IMR-90 (cell line): Measurements from ENCODE around the gene CDADC1. TPM values are rescaled to one million over a fixed set of nuclear protein-coding genes. Genes with fewer than 3 reads are reported as not detected.

ENCODE experiments used
- ATAC-seq: fragments of 200-7000 bp; cut with Tn5 transposase; 2 replicates; pipeline ENCODE4 v1.9.1; 2020; ENCODE audit warnings: low read depth, mild to moderate bottlenecking, moderate library complexity
- BruUV-seq: library from RNA; stranded (reverse); fragments of 400-500 nt; replicated peaks from 2 replicates; lab custom pipeline; 2021; lab: Mats Ljungman, UMichigan
- CTCF ChIA-PET: fragments of 300-600 bp; formaldehyde crosslinking; extraction: SDS; loops from one replicate; lab custom pipeline; 2021; ENCODE audit warnings: antibody characterized with exemption; lab: Yijun Ruan, JAX
- POLR2A ChIA-PET: fragments of 300-600 bp; sonication (Branson Sonifier 250); formaldehyde crosslinking; loops from one replicate; lab custom pipeline; 2022; ENCODE audit warnings: antibody characterized with exemption; ENCODE audit not compliant: unreplicated experiment; lab: Charles Lee
- DNase-seq: peaks from one replicate; pipeline ENCODE4 v3.0.0; 2013
- H2AFZ ChIP-seq: replicated peaks from 2 replicates; pipeline ENCODE3; 2013; ENCODE audit warnings: low read length, mild to moderate bottlenecking; ENCODE audit not compliant: poor library complexity
- H2AK5ac ChIP-seq: 2 replicates; pipeline ENCODE4 v1.6.1; 2013; ENCODE audit warnings: low read depth, low read length, inconsistent platforms
- H2AK9ac ChIP-seq: replicated peaks from 2 replicates; pipeline ENCODE3; 2013; ENCODE audit warnings: mild to moderate bottlenecking, low read depth, low read length, moderate library complexity; ENCODE audit not compliant: poor library complexity
- H2BK120ac ChIP-seq: 2 replicates; pipeline ENCODE4 v1.6.1; 2013; ENCODE audit warnings: low read depth, low read length, inconsistent platforms
- H2BK15ac ChIP-seq: 3 replicates; pipeline ENCODE4 v1.6.1; 2013; ENCODE audit warnings: low read depth, low read length, inconsistent platforms
- H2BK20ac ChIP-seq: 2 replicates; pipeline ENCODE4 v1.6.1; 2013; ENCODE audit warnings: low read depth, mild to moderate bottlenecking, inconsistent platforms, low read length, moderate library complexity
- H2BK5ac ChIP-seq: 2 replicates; pipeline ENCODE4 v1.6.1; 2013; ENCODE audit warnings: mild to moderate bottlenecking, low read depth, low read length, inconsistent platforms; ENCODE audit not compliant: poor library complexity, severe bottlenecking
- H3K14ac ChIP-seq: replicated peaks from 2 replicates; pipeline ENCODE4 v1.6.1; 2013; ENCODE audit warnings: low read depth, low read length, inconsistent platforms
- H3K18ac ChIP-seq: 2 replicates; pipeline ENCODE4 v1.6.1; 2013; ENCODE audit warnings: low read depth, low read length, control low read depth
- H3K23ac ChIP-seq: 2 replicates; pipeline ENCODE4 v1.6.1; 2013; ENCODE audit warnings: low read depth, low read length, inconsistent platforms
- H3K27ac ChIP-seq: 2 replicates; pipeline ENCODE4 v1.5.1; 2013; ENCODE audit warnings: mild to moderate bottlenecking, control low read depth, low read length; ENCODE audit not compliant: insufficient read depth
- H3K27me3 ChIP-seq: 2 replicates; pipeline ENCODE4 v1.6.1; 2013; ENCODE audit warnings: low read length; ENCODE audit not compliant: control insufficient read depth, insufficient read depth
- H3K36me3 ChIP-seq: 2 replicates; pipeline ENCODE4 v1.6.1; 2013; ENCODE audit warnings: low read length, mixed read lengths; ENCODE audit not compliant: control insufficient read depth, insufficient read depth
- H3K4ac ChIP-seq: 2 replicates; pipeline ENCODE4 v1.6.1; 2013; ENCODE audit warnings: low read depth, low read length, inconsistent platforms
- H3K4me1 ChIP-seq: 2 replicates; pipeline ENCODE4 v1.6.1; 2013; ENCODE audit warnings: low read length, mixed read lengths; ENCODE audit not compliant: control insufficient read depth, insufficient read depth
- H3K4me2 ChIP-seq: 2 replicates; pipeline ENCODE4 v1.6.1; 2013; ENCODE audit warnings: low read depth, mild to moderate bottlenecking, control low read depth, low read length, moderate library complexity
- H3K4me3 ChIP-seq: 2 replicates; pipeline ENCODE4 v1.5.1; 2013; ENCODE audit warnings: low read depth, mild to moderate bottlenecking, control low read depth, low read length, moderate library complexity; ENCODE audit not compliant: insufficient read depth
- H3K56ac ChIP-seq: 2 replicates; pipeline ENCODE4 v1.6.1; 2013; ENCODE audit warnings: low read length, inconsistent platforms; ENCODE audit not compliant: insufficient read depth; ENCODE audit errors: extremely low read depth
- H3K79me1 ChIP-seq, 2 experiments: 2 replicates each; pipeline ENCODE4 v1.6.1; 2013; ENCODE audit warnings: low read length in 2 of 2, inconsistent platforms in 1 of 2, low read depth in 1 of 2
- H3K9ac ChIP-seq: 2 replicates; pipeline ENCODE4 v1.6.1; 2013; ENCODE audit warnings: low read depth, low read length, control low read depth
- H3K9me1 ChIP-seq: 2 replicates; pipeline ENCODE4 v1.6.1; 2013; ENCODE audit warnings: low read length, inconsistent platforms; ENCODE audit not compliant: insufficient read depth
- H3K9me3 ChIP-seq: 2 replicates; pipeline ENCODE4 v1.6.1; 2013; ENCODE audit warnings: low read length; ENCODE audit not compliant: control insufficient read depth, insufficient read depth
- H4K20me1 ChIP-seq: 2 replicates; pipeline ENCODE4 v1.6.1; 2013; ENCODE audit warnings: low read length, inconsistent platforms; ENCODE audit not compliant: insufficient read depth
- H4K5ac ChIP-seq: 2 replicates; pipeline ENCODE4 v1.6.1; 2013; ENCODE audit warnings: mild to moderate bottlenecking, low read depth, low read length, control low read depth
- H4K8ac ChIP-seq, 2 experiments: 2 replicates each; pipeline ENCODE4 v1.6.1; 2013; ENCODE audit warnings: low read depth in 2 of 2, low read length in 2 of 2, control low read depth in 1 of 2, inconsistent platforms in 1 of 2
- H4K91ac ChIP-seq: 2 replicates; pipeline ENCODE4 v1.6.1; 2013; ENCODE audit warnings: low read depth, low read length, inconsistent platforms; ENCODE audit not compliant: insufficient read depth
- BHLHE40 ChIP-seq: fragments of 150-350 bp; IDR thresholded peaks from 2 replicates; pipeline ENCODE4 v1.6.1; 2016; ENCODE audit warnings: mild to moderate bottlenecking, low read depth, low read length
- CEBPB ChIP-seq: IDR thresholded peaks from 2 replicates; pipeline ENCODE4 v1.6.1; 2012; ENCODE audit warnings: low read depth, low read length, improper control_type of control experiment
- CHD1 ChIP-seq: IDR thresholded peaks from 2 replicates; pipeline ENCODE4 v1.6.1; 2012; ENCODE audit warnings: low read depth, low read length, improper control_type of control experiment
- FOS ChIP-seq: fragments of 150-350 bp; IDR thresholded peaks from 2 replicates; pipeline ENCODE4 v1.6.1; 2016; ENCODE audit warnings: low read depth, low read length
- MAFK ChIP-seq: IDR thresholded peaks from 2 replicates; pipeline ENCODE4 v1.6.1; 2012; ENCODE audit warnings: low read depth, low read length, improper control_type of control experiment
- MAZ ChIP-seq: IDR thresholded peaks from 2 replicates; pipeline ENCODE4 v1.6.1; 2012; ENCODE audit warnings: low read depth, mild to moderate bottlenecking, low read length, improper control_type of control experiment, moderate library complexity, borderline replicate concordance
- MXI1 ChIP-seq: IDR thresholded peaks from 2 replicates; pipeline ENCODE4 v1.6.1; 2012; ENCODE audit warnings: low read depth, mild to moderate bottlenecking, low read length, moderate library complexity, borderline replicate concordance
- NFE2L2 ChIP-seq: fragments of 150-350 bp; IDR thresholded peaks from 2 replicates; pipeline ENCODE4 v1.6.1; 2016; ENCODE audit warnings: low read depth, mild to moderate bottlenecking, low read length
- POLR2A ChIP-seq: IDR thresholded peaks from 2 replicates; pipeline ENCODE4 v1.6.1; 2012; ENCODE audit warnings: mild to moderate bottlenecking, low read depth, low read length
- RAD21 ChIP-seq: IDR thresholded peaks from 2 replicates; pipeline ENCODE4 v1.6.1; 2012; ENCODE audit warnings: low read length, improper control_type of control experiment
- RFX5 ChIP-seq: IDR thresholded peaks from 2 replicates; pipeline ENCODE4 v1.8.0; 2012; ENCODE audit warnings: low read depth, mild to moderate bottlenecking, low read length, moderate library complexity
- SMC3 ChIP-seq: fragments of 150-350 bp; IDR thresholded peaks from 2 replicates; pipeline ENCODE4 v1.6.1; 2016; ENCODE audit warnings: low read depth, mild to moderate bottlenecking, antibody characterized with exemption, low read length, moderate library complexity
- WGBS, 2 experiments: methylation state at CpG; one replicate each; pipeline versions ENCODE4 v1.1.5 to v1.1.7; 2013; ENCODE audit warnings: missing lambda C conversion rate in 2 of 2; ENCODE audit not compliant: insufficient read length in 1 of 2; ENCODE audit errors: extremely low coverage in 2 of 2; 5-methylcytosine and 5-hydroxymethylcytosine counted together
- dilution Hi-C: fragments of 300-500 bp; cut with HindIII; formaldehyde crosslinking; loops from one replicate; pipeline ENCODE4 v1.14.3; 2018; ENCODE audit warnings: low sequenced_read_pairs; ENCODE audit not compliant: unreplicated experiment
- in situ Hi-C: fragments of 300-500 bp; cut with MboI; formaldehyde crosslinking; loops from 3 replicates; pipeline ENCODE4 v1.14.3; 2019; ENCODE audit warnings: low sequenced_read_pairs, inconsistent platforms, mixed read lengths
- intact Hi-C: fragments of 100-400 bp; cut with micrococcal nuclease; formaldehyde crosslinking; loops from 2 replicates; pipeline ENCODE4 v1.10.0; 2022
- polyA plus RNA-seq, 3 experiments: library from polyadenylated mRNA; depleted of rRNA; stranded (reverse); fragments of >200 nt; gene quantifications; 2 replicates each; pipeline ENCODE4 v1.2.3, GENCODE V29; 2012; ENCODE audit warnings: low replicate concordance in 1 of 3
- total RNA-seq: library from RNA; depleted of rRNA; stranded (reverse); fragments of >200 nt; gene quantifications from 2 replicates; pipeline ENCODE4 v1.2.3, GENCODE V29; 2012
- TF ChIP-seq, protein P1 (sequence below): fragments of 150-350 bp; IDR thresholded peaks from 2 replicates; pipeline ENCODE4 v1.6.1; 2016; ENCODE audit warnings: low read depth, mild to moderate bottlenecking, low read length, moderate library complexity, borderline replicate concordance
- TF ChIP-seq, protein P2 (sequence below): fragments of 150-350 bp; IDR thresholded peaks from 2 replicates; pipeline ENCODE4 v1.6.1; 2017; ENCODE audit warnings: mild to moderate bottlenecking, antibody characterized with exemption, low read length, low read depth
- TF ChIP-seq, protein P3 (sequence below): conservative IDR thresholded peaks from 2 replicates; pipeline ENCODE4 v1.5.1; 2012; ENCODE audit warnings: mild to moderate bottlenecking, low read depth, low read length, improper control_type of control experiment

The CDADC1 gene
- total and polyA plus RNA-seq, 2 of the 4 experiments (the other 2 are of a cell fraction) = 0.54 to 2.6 TPM

DNA sequence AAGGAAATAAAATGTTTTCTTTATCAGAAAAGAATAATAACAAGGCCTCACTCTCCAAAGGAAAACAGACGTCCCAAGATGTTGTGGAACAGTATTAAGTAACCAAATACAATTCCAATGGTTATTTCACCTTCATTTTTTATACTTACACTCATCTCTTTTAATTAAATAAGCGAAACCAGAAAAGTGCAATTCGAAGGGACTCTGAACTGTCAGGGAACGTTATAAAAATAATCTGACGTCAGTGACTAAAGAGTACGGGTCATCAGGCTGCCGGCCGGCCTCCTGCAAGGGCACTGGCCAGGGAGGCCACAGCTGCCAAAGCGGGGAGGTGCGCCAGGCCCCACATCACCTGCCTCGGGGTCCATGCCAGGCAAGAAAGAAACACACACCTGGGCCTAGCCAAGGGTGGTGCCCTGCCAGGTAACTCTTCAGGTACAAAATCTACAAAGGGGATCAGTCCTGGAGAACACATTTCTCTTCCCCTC lies 61.2 kb downstream of the CDADC1 start:
- no peak for ATAC-seq
- in situ Hi-C loops = loop anchor here (5.0 kb wide), 1 partner anchor 133 kb away; the partner anchor contains the start of genes CAB39L and SETDB2

More for the DNA sequence above, 61.2 kb downstream of the CDADC1 start:
- Histone ChIP-seq H3K56ac (0 out of 2 replicates have a peak overlapping the region, but pooled peaks have one; percentile 51), H3K79me1 (peaks cover 3 to 12% of the 10 kb centered on the region in 2 experiments; a peak in 2 of 4 replicates), H4K20me1 (no peaks in the 10 kb centered on the region), H2BK20ac (peak overlapping the region; percentile 84), H3K27ac (peak overlapping the region; percentile 22), H4K8ac (peak overlapping the region; percentile 89; a peak in 3 of 4 replicates), H3K4me1 (peaks cover 19% of the 10 kb centered on the region), H3K4me2 (no peak overlapping the region; the same call in 1 of the 2 replicates), H2BK15ac (no peak overlapping the region), H3K9me3 (no peaks in the 10 kb centered on the region), H4K91ac (peak overlapping the region; percentile 93; the same call in 1 of the 2 replicates), H3K4me3 (no peak overlapping the region), H2BK120ac (peak overlapping the region; percentile 94; the same call in 1 of the 2 replicates), H4K5ac (peak overlapping the region; percentile 67), H3K27me3 (no peaks in the 10 kb centered on the region), H2AK9ac (no peak overlapping the region), H3K36me3 (peaks cover 3% of the 10 kb centered on the region; the same call in 1 of the 2 replicates), H3K4ac (peak overlapping the region; percentile 45), H2AK5ac (peak overlapping the region; percentile 45; the same call in 1 of the 2 replicates), H2BK5ac (peak overlapping the region; percentile 80), H3K18ac (no peak overlapping the region; the same call in 1 of the 2 replicates), H3K14ac (0 out of 2 replicates have a peak overlapping the region, but pooled peaks have one; percentile 8), H3K9me1 (peaks cover 28% of the 10 kb centered on the region), H3K23ac (no peak overlapping the region; the same call in 1 of the 2 replicates), H3K9ac (no peak overlapping the region), H2AFZ (no peak overlapping the region)
- ChIA-PET POLR2A (no interaction called here), CTCF (no interaction called here)
- intact Hi-C loops (no loop called here), dilution Hi-C loops (no loop called here)
- whole genome bisulfite sequencing, 2 experiments = 63% methylated on average over 7 of the region's 11 CpGs; no CpG with 5 or more reads in 1 of the 2 experiments
- BruUV-seq = no TSS peak
- no peak for TF ChIP-seq MXI1
- TF ChIP-seq NFE2L2 = no peak
- no peak for TF ChIP-seq RFX5
- TF ChIP-seq CEBPB = no peak
- TF ChIP-seq MAFK = no peak
- TF ChIP-seq, protein P1, sequence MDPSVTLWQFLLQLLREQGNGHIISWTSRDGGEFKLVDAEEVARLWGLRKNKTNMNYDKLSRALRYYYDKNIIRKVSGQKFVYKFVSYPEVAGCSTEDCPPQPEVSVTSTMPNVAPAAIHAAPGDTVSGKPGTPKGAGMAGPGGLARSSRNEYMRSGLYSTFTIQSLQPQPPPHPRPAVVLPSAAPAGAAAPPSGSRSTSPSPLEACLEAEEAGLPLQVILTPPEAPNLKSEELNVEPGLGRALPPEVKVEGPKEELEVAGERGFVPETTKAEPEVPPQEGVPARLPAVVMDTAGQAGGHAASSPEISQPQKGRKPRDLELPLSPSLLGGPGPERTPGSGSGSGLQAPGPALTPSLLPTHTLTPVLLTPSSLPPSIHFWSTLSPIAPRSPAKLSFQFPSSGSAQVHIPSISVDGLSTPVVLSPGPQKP = no peak
- TF ChIP-seq SMC3 = no peak
- TF ChIP-seq MAZ = no peak
- TF ChIP-seq RAD21 = no peak
- TF ChIP-seq, protein P2, sequence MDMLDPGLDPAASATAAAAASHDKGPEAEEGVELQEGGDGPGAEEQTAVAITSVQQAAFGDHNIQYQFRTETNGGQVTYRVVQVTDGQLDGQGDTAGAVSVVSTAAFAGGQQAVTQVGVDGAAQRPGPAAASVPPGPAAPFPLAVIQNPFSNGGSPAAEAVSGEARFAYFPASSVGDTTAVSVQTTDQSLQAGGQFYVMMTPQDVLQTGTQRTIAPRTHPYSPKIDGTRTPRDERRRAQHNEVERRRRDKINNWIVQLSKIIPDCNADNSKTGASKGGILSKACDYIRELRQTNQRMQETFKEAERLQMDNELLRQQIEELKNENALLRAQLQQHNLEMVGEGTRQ = no peak
- no peak for TF ChIP-seq BHLHE40
- TF ChIP-seq CHD1 = no peak
- TF ChIP-seq POLR2A = no peak
- TF ChIP-seq FOS = no peak
- TF ChIP-seq, protein P3, sequence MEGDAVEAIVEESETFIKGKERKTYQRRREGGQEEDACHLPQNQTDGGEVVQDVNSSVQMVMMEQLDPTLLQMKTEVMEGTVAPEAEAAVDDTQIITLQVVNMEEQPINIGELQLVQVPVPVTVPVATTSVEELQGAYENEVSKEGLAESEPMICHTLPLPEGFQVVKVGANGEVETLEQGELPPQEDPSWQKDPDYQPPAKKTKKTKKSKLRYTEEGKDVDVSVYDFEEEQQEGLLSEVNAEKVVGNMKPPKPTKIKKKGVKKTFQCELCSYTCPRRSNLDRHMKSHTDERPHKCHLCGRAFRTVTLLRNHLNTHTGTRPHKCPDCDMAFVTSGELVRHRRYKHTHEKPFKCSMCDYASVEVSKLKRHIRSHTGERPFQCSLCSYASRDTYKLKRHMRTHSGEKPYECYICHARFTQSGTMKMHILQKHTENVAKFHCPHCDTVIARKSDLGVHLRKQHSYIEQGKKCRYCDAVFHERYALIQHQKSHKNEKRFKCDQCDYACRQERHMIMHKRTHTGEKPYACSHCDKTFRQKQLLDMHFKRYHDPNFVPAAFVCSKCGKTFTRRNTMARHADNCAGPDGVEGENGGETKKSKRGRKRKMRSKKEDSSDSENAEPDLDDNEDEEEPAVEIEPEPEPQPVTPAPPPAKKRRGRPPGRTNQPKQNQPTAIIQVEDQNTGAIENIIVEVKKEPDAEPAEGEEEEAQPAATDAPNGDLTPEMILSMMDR = no peak
- DNase-seq = peak; percentile 51
